Suprapubic skin (tissue), 3 donors: ENCODE data around the gene FREY1.

Experiments
- EP300 ChIP-seq: sonication (generic); formaldehyde crosslinking; IDR thresholded peaks from one replicate; pipeline ENCODE4 v1.6.1; 2017; ENCODE audit warnings: antibody characterized with exemption
- TF ChIP-seq, protein P1 (sequence below), 2 donors: fragments of 200-600 bp in 1 of 2; fragments of 450-650 bp in 1 of 2; sonication (generic) in 1 of 2; IDR thresholded peaks; one replicate each; pipeline ENCODE4 v1.5.1; 2016 to 2019; ENCODE audit warnings: antibody characterized with exemption in 2 of 2, mild to moderate bottlenecking in 1 of 2, moderate library complexity in 1 of 2

DNA sequence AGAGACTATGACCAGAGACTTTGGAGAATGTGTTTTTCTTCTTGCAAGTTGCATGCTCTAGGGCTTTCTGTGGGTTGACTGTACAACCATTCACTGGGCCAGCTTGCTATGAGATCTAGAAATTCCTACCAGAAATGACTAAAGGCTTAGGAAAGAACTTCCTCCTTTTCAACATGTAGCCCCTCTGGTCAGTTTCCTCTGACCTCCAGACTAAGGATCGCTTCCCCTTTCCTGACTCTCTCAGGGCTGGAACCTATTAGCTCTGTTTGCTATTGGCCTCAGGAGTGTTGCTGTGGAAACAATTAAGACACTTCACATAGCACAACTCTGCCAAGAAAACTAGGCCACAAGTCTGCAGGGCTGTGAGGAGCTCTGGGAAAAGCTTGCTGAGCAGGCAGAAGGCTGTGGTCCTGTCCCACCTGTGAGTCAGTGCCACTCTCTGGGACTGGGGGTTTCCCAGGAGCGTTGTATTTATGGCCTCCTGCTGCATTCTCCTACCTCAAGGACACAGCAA lies 49.1 kb downstream of the FREY1 start:
- TF ChIP-seq, protein P1, sequence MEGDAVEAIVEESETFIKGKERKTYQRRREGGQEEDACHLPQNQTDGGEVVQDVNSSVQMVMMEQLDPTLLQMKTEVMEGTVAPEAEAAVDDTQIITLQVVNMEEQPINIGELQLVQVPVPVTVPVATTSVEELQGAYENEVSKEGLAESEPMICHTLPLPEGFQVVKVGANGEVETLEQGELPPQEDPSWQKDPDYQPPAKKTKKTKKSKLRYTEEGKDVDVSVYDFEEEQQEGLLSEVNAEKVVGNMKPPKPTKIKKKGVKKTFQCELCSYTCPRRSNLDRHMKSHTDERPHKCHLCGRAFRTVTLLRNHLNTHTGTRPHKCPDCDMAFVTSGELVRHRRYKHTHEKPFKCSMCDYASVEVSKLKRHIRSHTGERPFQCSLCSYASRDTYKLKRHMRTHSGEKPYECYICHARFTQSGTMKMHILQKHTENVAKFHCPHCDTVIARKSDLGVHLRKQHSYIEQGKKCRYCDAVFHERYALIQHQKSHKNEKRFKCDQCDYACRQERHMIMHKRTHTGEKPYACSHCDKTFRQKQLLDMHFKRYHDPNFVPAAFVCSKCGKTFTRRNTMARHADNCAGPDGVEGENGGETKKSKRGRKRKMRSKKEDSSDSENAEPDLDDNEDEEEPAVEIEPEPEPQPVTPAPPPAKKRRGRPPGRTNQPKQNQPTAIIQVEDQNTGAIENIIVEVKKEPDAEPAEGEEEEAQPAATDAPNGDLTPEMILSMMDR (IDR thresholded peaks at IDR 0.05), result no peak
- TF ChIP-seq EP300, result no peak
